Sciatic nerve (tissue), 2 donors: ENCODE results near the gene DUSP28. TPM values are rescaled to one million over a fixed set of nuclear protein-coding genes. Genes with fewer than 3 reads are reported as not detected.
"Not testable (repeated sequence)": the region's sequence is repeated elsewhere in the genome, so short reads cannot be mapped to it uniquely, and the experiment has no call there.

Experiments used
- ATAC-seq: fragments of 200-7000 bp; cut with Tn5 transposase; one replicate; pipeline ENCODE4 v1.9.1; 2020; ENCODE audit warnings: mild to moderate bottlenecking, moderate library complexity
- DNase-seq: peaks from one replicate; pipeline ENCODE4 v3.0.0-alpha.2; 2020; ENCODE audit warnings: low spot score
- intact Hi-C: fragments of 100-400 bp; cut with DNase I; formaldehyde crosslinking; loops from one replicate; pipeline ENCODE4 v1.14.2; 2022
- total RNA-seq: library from RNA; stranded (reverse); fragmentation: NEBNext Ultra II Directional; extraction: Animal tissue kit (Norgen Biotek cat#: 25700); gene quantifications from one replicate; pipeline ENCODE4 v1.2.1, GENCODE V29; 2021
- donor health status: DM: no; HTN: no; CAD: no.
- donor health status: DM: no; HTN: no; CAD: no.

DUSP28 gene
- total RNA-seq, 1 donor from 2014 or later, result 4.5 TPM

DNA sequence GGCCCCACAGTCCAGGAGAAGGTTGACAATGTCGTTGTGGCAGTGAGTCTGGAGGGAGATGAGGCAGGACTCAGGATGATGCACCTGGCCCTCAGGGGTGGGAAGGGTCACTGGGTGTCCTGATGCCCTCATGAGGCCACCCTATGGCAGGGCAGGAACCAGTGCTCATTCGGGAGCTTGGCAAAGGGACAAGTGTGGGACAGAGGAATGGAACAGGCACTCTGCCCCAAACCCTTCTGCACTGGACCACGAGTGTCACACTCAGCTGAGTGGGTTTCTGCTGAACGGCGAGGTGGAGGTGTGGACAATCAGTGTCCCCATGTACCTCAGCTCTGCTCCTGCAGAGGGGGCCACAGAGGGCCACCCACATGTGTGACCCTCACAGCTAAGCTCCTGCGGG, 34.4 kb upstream of the DUSP28 start:
- intact Hi-C loops, result no loop called here
- peak; percentile 27 for DNase-seq
- ATAC-seq, result no peak

DNA sequence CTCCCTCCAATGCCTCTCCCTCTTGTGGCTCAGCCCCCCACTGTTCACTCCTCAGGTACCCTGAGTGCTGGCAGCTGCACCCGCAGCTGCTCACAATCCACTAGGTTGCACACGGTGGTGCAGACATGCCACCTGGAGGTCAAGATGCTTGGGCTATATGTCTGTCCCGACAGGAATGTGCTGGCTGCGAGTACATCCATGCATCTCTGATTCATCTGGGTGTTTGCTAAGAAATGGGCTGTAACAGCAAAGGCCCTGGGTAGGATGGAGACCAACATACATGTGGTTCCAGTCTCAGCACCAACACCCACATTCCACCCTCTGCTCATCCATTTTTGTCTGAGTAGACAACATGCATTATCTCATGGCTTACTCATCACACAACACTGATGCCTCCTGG, 33.6 kb upstream of the DUSP28 start:
- peak; percentile 42 for DNase-seq
- intact Hi-C loops, result no loop called here
- ATAC-seq, result no peak

DNA sequence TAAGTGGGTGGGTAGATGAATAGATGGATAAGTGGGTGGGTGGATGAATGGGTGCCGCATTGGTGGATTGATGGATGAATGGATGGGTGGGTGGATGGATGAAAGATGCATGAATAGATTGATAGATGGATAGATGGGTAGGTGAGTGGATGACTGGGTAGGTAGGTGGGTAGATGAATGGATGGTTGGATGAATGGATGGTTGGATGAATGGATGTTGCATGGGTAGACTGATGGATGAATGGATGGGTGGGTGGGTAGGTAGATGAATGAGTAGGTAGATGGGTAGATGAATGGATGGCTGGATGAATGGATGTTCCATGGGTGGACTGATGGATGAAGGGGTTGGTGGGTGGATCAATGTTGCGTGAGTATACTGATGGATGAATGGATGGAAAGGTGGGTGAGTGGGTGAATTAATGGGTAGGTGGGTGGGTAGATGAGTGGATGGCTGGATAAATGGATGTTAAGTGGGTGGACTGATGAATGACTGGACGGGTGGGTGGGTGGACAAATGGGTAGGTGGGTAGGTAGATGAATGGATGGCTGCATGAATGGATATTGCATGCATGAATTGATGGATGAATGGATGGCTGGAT, 32.9 kb upstream of the DUSP28 start:
- no peak for ATAC-seq
- DNase-seq, result no peak
- intact Hi-C loops, result no loop called here

DNA sequence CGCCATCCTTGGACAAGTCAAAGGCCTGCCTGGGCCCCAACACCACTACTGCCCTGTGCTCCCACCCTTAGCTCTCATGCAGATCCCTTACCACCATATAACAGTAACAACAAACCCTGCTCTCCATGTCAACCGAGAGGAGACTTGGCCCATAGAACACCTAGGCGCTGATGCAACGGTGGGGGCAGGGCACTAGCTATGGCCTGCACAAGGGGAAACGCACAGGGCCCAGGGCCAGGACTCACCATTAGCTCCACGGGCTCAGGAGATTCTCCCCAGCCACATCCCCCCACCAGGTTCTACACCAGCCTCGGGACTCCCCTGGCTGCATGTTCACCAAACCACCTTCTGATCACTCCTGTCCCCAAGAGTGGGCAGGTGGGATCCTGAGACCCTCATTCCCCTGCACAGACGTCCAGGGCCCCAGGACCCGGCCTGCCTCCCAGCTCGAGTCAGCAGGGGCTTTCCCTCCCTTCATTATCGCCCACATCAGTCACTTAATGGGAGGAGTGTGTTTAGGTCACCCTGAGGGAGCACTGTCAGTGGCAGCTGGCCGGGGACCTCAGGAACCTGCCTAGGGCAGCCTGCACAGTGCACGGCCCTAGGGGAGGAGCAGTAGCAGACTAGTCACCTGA, 31.6 kb upstream of the DUSP28 start:
- DNase-seq (peak; percentile 34), ATAC-seq (no peak)
- intact Hi-C loops, result no loop called here

DNA sequence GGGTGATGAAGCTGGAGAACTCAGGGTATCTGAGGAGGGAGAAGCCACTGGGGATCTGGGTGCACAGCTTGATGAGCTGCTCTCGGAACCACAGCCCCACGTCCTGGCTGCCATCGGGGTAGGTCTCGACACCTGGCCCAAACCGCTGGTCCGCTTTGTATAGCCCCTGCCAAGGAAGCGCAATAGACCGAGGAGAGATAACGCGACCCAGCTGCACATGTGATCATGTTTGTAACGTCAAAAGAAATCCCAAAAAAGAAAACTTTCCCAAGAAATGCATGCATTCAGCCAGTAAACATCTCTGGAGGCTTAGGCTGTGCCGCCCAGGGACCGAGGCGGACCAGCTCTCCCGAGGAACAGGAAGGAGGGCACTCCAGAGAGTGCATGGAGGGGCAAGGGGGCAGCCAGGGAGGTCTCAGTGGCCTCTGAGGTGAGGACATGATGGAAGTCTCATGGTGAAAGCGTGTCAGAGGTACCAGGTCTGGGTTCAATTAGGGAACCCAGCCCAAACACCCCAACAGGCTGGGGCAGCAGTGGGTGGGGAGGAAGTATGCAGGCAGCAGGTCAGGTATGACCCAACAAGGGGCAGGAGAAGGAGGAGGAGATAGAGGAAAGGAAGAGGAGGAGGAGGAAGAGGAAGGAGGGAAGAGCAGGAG, 30.7 kb upstream of the DUSP28 start:
- no peak for ATAC-seq
- DNase-seq, result peak; percentile 39
- intact Hi-C loops, result no loop called here

DNA sequence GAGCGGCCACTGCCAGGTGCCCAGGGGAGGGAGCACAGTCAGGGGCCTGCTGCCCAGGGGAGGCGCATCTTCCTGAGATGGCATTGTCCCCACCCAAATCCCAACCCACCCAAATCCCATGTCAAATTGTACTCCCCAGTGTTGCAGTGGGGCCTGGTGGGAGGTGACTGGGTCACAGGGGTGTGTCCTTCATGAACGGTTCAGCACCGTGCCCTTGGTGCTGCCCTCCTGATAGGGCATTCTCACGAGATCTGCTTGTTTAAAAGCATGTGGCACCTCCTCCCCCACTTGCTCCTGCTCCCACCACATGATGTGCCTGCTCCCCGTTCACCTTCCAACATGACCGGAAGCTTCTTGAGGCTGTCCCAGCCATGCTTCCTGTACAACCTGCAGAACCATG, 30.0 kb upstream of the DUSP28 start:
- ATAC-seq (no peak), DNase-seq (peak; percentile 13)
- intact Hi-C loops, result no loop called here

DNA sequence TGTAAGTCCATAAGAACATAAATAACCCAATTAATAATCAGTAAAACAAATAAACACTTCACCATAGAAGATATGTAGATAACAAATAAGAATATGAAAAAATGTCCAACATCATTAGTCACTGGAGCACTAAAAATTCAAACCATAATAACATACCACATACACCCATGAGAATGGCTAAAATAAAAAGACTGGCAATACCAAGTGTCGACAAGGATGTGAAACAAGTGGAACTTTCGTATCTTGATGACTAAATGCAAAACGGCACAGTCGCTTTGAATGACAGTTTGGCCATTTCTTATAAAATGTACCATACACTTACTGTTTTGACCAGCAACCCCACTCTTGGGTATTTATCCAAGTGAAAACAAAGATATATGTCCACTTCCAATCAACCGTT, 29.1 kb upstream of the DUSP28 start:
- intact Hi-C loops, result no loop called here
- ATAC-seq (no peak), DNase-seq (no peak)

DNA sequence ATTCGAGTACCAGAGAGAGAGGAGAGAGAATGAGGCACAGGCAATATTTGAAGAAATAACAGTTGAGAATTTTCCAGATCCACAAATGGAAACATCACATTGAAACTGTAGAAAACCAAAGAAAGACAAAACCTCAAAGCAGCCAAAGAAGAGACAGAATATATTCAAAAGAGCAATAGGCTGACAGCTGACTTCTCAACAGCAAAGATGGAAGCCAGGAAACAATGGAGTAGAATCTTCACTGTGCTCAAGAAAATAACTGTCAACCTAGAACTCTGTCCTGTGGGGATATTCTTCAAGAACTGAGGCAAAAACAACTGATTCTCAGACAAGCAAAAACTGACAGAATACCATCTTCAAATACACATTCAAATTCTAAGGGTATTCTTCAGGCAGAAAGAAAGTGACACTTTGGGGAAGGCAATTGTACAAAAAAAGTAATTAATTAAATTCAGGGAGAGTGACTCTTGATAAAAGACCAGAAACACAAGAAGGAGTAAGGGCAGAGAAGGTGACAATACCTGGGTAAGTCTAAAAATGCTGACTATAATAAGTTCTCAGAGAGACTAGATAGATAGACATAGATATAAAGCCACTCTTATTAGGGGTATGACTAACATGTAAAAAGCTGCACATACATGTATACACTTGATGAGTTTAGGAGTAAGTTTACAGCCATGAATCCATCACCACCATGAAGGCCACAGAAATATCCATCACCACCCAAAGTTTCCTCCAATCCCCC, 28.0 kb upstream of the DUSP28 start:
- ATAC-seq, result no peak
- DNase-seq, result no peak
- intact Hi-C loops, result no loop called here

DNA sequence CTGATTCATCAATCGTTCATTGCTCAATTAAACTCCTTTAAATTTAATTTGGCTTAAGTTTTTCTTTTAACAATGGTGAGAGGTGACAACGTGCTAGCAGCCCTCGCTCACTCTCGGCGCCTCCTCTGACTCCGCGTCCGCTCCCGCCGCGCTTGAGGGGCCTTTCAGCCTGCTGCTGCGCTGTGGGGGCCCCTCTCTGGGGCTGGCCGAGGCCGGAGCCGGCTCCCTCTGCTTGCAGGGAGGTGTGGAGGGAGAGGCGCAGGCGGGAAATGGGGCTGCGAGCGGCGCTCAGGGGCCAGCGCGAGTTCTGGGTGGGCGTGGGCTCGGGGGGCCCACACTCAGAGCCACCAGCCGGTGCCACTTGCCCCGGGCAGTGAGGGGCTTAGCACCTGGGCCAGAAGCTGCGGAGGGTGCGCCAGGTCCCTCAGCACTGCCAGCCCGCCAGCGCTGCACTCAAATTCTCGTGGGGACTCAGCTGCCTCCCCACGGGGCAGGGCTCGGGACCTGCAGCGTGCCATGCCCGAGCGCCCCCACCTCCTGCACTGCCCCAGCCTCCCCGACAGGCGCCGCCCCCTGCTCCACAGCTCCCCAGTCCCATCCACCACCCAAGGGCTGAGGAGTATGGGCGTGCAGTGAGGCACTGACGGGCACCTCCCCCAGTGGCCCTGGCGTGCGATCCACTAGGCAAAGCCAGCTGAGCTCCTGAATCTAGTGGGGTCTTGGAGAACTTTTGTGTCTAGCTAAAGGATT, 22.0 kb upstream of the DUSP28 start:
- no peak for ATAC-seq
- intact Hi-C loops, result no loop called here

DNA sequence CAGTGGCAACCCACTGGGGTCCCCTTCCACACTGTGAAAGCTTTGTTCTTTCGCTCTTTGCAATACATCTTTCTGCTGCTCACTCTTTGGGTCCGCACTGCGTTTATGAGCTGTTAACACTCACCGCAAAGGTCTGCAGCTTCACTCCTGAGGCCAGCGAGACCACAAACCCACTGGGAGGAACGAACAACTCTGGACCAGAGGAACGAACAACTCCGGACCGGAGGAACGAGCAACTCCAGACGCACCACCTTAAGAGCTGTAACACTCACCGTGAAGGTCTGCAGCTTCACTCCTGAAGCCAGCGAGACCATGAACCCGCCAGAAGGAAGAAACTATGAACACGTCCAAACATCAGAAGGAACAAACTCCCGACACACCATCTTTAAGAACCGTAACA, 21.1 kb upstream of the DUSP28 start:
- intact Hi-C loops, ATAC-seq, DNase-seq: not testable (repeated sequence)

More for the DNA sequence above, 22.0 kb upstream of the DUSP28 start:
- DNase-seq, result no peak

DNA sequence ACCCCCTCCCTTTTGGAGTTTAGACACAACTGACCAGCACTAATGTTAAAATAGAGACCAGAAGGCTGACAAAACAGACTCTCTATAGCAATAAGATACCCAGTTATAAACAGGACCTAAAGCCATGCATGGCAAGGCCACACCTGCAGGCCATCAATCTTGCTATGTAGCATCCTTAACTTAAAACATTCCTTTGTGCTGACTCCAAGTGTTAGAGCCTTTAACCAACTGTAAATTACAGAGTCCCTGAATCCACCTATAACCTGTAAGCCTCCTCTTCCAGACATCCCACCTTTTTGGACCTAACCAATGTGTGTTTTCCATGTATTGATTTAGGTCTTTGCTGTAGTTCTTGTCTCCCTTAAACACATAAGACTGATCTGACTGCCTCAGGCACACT, 20.3 kb upstream of the DUSP28 start:
- intact Hi-C loops, result no loop called here
- no peak for ATAC-seq
- DNase-seq, result no peak

DNA sequence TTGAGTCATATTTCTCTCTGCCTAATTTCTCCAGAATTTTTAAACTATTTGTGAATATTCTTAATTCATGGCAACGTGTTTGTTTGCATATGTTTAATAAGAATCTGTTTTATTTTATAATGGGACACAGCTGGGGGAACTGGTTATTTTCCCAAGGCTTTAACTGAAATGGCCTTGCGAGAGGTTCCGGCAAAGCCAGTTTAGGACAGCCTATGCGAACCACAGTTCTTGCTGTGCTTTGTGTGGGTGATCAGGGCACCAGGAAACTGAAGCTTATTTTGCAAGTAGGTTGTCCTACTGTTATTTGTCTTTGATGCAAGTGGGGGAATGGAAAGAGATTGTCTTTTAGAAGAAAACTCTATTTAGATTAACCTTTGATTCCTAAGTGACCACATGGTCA, 8.9 kb upstream of the DUSP28 start:
- intact Hi-C loops, result no loop called here
- DNase-seq (no peak), ATAC-seq (no peak)

DNA sequence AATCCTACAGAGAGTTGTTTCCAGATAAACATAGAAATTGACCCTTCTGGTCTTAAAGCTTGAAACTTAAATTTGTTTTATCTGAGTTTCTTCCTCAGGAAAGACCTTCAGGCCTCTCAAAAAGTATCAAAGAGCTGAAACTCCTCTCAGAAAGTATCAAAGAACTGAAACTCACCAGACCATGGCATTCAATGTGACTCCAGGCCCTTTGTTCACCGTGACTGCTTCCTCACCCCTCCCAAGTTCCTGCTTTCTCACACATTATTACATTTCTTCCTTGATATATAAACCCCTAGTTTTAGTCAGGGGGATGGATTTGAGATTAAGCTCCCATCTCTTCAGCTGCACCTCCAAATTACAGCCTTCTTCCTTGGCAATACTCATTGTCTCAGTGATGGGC, 8.3 kb upstream of the DUSP28 start:
- intact Hi-C loops, result no loop called here
- ATAC-seq (no peak), DNase-seq (no peak)

DNA sequence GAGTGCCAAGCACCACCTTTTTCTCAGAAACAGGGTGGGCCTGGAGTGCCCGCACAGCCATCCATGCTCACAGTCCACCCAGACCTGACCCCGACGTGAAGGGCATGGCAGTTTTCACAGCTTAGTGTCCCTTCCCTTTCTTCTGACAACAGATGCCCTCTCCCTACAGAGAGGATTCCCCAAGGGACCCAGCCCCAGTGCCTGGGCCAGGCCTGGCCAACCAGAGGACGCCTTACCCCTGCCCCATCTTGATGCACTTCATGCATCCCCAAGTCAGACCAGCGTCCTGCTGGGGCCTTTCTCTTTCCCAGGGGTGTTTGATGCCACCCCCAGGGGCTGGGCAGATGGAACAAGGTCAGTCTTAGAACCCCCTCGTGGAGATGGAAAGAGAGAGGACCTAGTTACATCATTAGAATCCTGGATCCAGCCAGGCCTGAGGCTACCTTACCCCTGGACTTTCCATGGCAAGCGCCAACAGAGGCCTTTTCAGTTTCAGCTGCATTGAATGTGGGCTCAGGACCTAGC, 6.1 kb upstream of the DUSP28 start:
- DNase-seq (no peak), ATAC-seq (no peak)
- intact Hi-C loops, result no loop called here

DNA sequence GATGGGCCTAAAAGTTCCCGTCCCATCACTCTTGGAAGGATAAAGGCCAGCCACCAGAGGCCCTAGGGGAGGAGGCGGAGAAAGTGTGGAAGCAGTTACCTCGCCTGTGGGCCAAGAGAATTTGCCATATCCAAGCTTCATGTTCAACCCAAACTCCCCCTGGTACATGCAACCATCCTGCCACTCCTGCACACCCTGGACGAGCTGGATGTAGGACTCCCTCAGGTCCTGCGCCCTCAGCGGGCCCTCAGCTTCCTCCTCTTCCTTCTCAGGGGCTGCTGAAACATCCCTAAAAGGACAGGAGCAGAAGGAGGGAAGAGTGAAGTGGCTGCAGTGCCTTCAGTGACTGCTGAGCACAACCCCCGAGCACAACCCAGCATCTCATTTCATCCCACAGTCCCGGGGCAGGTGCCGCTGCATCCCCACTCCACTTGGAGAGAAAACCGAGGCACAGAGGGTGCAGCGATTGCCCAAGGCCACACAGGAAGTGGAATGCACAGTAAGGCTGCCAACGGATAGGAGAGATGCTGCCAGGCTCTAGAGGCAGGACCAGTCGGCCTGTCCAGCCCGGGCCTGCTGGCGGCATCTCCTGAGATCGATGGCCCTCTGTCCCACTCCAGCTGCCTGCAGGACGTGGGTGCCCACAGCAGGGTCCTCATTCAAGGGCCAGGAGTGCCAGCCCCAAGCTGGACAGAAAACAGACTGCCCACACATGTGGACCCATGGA, 5.2 kb upstream of the DUSP28 start:
- intact Hi-C loops, result no loop called here
- no peak for ATAC-seq

DNA sequence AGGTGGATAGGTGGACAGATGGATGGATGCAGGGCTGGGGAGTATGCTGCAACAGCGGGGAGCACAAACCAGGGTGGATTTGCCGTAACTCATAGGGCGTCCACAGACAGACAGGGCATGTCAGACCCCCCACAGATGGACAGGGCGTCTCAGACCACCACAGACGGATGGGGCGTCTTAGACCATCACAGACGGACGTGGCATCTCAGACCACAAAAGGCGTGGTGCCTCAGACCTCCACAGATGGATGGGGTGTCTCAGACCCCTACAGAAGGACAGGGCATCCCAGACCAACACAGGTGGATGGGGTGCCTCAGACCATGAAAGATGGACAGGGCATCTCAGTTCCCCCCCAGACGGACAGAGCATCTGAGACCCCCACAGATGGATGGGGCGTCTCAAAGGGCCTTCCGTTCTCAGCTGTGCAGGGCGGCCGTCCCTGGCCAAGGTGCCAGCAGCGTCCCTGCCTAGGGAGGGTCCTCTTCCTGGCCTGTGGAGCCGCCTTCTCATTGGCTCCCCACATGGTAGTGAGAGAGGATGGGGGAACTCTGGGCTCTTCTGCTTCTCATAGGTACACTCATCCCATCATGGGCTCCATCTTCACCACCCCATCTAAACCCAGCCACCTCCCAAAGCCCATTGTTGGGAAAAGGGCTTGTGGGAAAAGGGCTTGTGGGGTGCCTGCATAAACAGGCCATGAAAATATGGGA, 4.5 kb upstream of the DUSP28 start:
- DNase-seq (no peak), ATAC-seq (no peak)
- intact Hi-C loops, result no loop called here

More for the DNA sequence above, 5.2 kb upstream of the DUSP28 start:
- no peak for DNase-seq

DNA sequence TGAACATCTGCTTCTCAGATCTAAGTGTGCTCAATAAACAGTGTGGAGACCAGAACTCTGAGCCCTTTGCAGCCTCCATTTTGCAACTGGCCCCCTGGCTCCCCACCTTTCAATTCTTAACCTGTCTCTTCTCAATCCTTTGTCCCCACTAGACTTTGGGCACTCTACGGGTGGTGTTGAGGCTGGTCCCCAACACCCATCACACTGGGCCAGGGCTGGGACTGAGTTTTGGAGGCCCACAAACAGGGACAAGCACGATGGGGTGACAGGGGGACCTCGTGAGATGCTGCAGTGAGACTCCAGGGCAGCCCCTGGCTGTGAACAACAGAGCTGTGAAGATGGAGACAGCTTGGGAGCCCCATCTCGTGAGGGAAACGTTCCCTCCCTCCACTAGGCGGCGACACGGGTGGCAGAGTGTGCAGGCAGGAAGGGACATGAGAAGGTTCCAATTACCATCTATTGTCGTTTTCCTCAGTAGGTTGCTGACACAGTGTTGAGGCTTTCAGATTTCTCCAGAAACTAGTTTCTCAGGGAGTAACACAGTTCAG, 3.5 kb upstream of the DUSP28 start:
- ATAC-seq (no peak), DNase-seq (no peak)
- intact Hi-C loops, result no loop called here
